HG02610 (cell line): Measurements from ENCODE around the gene SPOUT1.
"Not testable (repeated sequence)": the region's sequence is repeated elsewhere in the genome, so short reads cannot be mapped to it uniquely, and the experiment has no call there.

Experiments
- ATAC-seq: cut with Tn5 transposase; IDR thresholded peaks from one replicate; pipeline ENCODE4 v1.9.1; 2021; ENCODE audit warnings: mild to moderate bottlenecking, moderate library complexity; ENCODE audit not compliant: unreplicated experiment

The SPOUT1 gene

GRCh38 chr9:128780093-128780492, 49.5 kb downstream of the SPOUT1 start:
- ATAC-seq, result not testable (repeated sequence)

DNA sequence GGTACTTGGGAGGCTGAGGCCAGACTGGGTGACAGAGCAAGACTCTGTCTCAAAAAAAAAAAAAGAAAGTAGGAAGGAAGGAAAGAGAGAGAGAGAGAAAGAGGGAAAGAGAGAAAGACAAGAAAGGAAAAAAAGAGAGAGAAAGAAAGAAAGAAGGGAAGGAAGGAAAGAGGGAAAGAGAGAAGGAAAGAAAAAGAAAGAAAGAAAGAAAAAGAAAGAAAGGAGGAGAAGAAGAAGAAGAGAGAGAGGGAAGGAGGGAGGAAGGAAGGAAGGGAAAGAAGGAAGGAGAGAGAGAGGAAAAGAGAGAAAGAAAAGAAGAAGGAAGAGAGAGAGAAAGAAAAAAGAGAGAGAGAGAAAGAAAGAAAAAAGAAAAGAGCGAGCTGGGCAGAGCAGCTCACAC, 54.8 kb downstream of the SPOUT1 start:
- ATAC-seq, result no peak

DNA sequence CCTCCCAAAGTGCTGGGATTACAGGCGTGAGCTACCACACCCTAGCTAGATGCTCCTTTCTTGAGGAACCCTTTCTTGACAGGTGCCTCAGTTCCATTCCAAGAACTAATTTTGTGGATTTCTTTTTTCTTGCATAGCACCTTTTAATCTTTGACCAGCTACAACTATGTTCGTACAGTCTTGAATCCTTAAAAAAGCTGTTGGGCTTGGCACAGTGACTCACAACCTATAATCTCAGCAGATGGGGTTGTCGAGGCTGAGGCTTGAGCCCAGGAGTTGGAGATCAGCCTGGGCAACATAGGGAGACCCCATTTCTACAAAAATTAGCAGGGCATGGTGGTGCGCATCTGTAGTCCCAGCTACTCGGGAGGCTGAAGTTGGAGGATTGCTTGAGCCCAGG, 56.5 kb downstream of the SPOUT1 start:
- no peak for ATAC-seq

GRCh38 chr9:128771745-128772519, 57.7 kb downstream of the SPOUT1 start, which contains the start of gene ZER1:
ZER1 (minus strand) TSS chr9:128771927; CDS start chr9:128755565, 16,362 bp downstream.
- peak; percentile 89 for ATAC-seq

DNA sequence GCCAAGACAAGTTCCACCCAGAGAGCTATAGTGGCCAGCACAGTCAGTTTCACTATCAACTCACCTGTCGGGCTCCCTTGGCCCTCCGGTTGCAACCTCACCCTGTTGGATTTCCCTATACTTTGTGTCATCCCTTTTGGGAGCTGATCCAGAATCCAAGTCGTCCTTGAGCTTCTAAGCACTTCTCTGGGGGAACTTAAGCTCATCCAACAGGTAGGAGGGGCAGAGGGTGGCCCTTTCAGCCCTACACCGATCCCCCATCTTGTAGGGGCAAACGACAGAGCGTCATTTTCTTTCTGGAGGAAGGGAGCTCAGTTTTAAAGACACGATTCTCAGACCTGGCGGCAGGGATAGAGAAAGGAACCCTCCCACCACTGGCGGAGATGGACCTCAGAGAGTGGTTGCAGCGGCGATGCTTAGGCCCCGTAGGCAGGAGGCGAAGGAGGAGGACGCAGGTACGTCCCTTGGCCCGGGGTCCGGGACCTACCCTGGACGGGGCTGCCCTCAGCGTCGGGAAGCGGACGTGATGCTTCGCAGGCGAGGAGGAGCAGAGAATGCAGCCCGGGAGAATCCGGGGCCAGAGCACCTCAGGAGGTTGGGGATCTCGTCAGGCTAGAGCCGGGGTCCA, 58.4 kb downstream of the SPOUT1 start:
- ATAC-seq, result no peak

DNA sequence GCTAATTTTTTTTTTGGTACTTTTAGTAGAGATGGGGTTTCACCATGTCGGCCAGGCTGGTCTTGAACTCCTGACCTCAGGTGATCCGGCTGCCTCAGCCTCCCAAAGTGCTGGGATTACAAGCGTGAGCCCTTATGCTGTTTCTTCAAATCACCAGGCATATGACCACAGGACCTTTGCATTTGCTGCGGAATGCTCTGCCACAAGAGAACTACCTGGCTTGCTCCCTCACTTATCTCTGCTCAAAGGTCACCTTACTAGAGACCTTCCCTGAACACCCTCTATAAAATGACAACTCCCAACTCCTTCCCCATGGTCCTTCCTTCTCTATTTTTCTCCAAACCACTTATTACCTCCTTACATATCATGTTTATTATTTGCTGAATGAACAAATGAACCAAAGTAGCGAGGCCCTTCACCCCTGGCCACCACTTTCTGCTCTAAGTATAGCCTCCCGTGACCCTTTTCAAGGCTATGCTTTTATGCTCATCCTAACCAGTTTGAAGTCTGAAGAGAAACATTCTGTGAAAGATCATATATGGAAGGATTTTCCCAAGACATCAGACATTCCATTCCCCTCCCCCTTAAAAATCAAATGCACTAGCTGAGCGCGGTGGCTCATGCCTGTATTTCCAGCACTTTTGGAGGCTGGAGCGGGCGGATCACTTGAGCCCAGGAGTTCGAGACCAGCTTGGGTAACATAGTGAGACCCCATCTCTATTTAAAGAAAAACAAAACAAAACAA, 59.1 kb downstream of the SPOUT1 start:
- ATAC-seq, result no peak
